H1 (cell line): ENCODE results near the gene ARHGEF16. TPM values are rescaled to one million over a fixed set of nuclear protein-coding genes. Genes with fewer than 3 reads are reported as not detected.

ENCODE experiments used
- CREB1 ChIP-seq: IDR thresholded peaks from 2 replicates; pipeline ENCODE4 v1.6.1; 2012; ENCODE audit warnings: inconsistent platforms
- EGR1 ChIP-seq: IDR thresholded peaks from 2 replicates; pipeline ENCODE4 v1.6.1; 2011; ENCODE audit warnings: low read depth, low read length, borderline replicate concordance
- GABPA ChIP-seq: IDR thresholded peaks from 2 replicates; pipeline ENCODE4 v1.6.1; 2011; ENCODE audit warnings: mild to moderate bottlenecking, low read length, moderate library complexity, borderline replicate concordance; ENCODE audit not compliant: insufficient read depth
- JUN ChIP-seq: IDR thresholded peaks from 2 replicates; pipeline ENCODE4 v1.6.1; 2011; ENCODE audit warnings: low read depth, mild to moderate bottlenecking, improper control_type of control experiment, low read length
- PHF8 ChIP-seq: fragments of 200-600 bp; sonication (generic); conservative IDR thresholded peaks from 2 replicates; pipeline ENCODE4 v1.7.1; 2012; ENCODE audit warnings: low read depth, mild to moderate bottlenecking, inconsistent platforms, low read length, moderate library complexity
- RBBP5 ChIP-seq: IDR thresholded peaks from 2 replicates; pipeline ENCODE4 v1.7.1; 2012; ENCODE audit warnings: low read depth, mild to moderate bottlenecking, inconsistent platforms, low read length, moderate library complexity, borderline replicate concordance
- RFX5 ChIP-seq: IDR thresholded peaks from 2 replicates; pipeline ENCODE4 v1.6.1; 2011; ENCODE audit warnings: low read depth, low read length, improper control_type of control experiment, borderline replicate concordance
- SAP30 ChIP-seq: fragments of 300-600 bp; sonication (generic); IDR thresholded peaks from 2 replicates; pipeline ENCODE4 v1.7.1; 2012; ENCODE audit warnings: low read length, moderate library complexity, mild to moderate bottlenecking, inconsistent platforms; ENCODE audit not compliant: insufficient read depth, insufficient replicate concordance
- ZNF274 ChIP-seq: IDR thresholded peaks from 2 replicates; pipeline ENCODE4 v1.7.0; 2012; ENCODE audit warnings: low read length, borderline replicate concordance; ENCODE audit errors: extremely low read depth
- polyA plus RNA-seq, 7 experiments: library from polyadenylated mRNA; depleted of rRNA in 3 of 7; stranded (reverse) in 5 of 7; unstranded in 2 of 7; fragments of >200 nt in 5 of 7; fragments of 200-250 nt in 2 of 7; gene quantifications; 1 replicate in 5 of 7; 2 replicates in 1 of 7; 4 replicates in 1 of 7; pipeline versions ENCODE4 v1.2.1 to v1.2.3, GENCODE V29; 2011 to 2013; ENCODE audit warnings: missing spikeins in 2 of 7, mixed read lengths in 2 of 7
- total RNA-seq: library from RNA; stranded (reverse); fragmentation: NEBNext Ultra II Directional; extraction: Animal tissue kit (Norgen Biotek cat#: 25700); gene quantifications from 2 replicates; pipeline ENCODE4 v1.2.1, GENCODE V29; 2021
- TF ChIP-seq, protein P1 (sequence below): fragments of 300-600 bp; sonication (generic); IDR thresholded peaks from 2 replicates; pipeline ENCODE4 v1.7.1; 2012; ENCODE audit warnings: low read length, moderate library complexity, mild to moderate bottlenecking, inconsistent platforms; ENCODE audit not compliant: insufficient replicate concordance

ARHGEF16 gene
- total and polyA plus RNA-seq, 2 of the 8 experiments (the other 6 are each of a cell fraction or from before 2014, with no cell fraction given): 18.3 to 20.7 TPM

DNA sequence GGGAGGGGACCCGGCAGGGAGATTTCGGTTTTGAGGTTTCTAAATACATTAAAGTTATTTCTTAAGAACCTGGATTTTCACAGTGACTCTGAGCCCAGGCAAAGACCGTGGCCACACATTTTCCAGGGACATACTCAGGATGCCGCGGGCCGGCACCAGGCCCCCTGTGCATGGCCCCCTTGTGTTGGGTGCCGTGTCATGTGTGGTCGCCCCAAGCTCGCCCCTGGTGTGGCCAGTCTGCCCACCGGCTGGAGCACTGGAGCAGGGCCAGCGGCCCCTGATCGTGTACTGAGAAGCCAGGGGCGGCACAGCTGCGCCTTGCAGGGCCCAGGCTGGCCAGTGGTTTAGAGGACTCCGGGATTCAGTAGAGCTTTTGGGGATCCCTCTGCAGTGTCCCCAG, 26.6 kb downstream of the ARHGEF16 start (continued):
- TF ChIP-seq, protein P1, sequence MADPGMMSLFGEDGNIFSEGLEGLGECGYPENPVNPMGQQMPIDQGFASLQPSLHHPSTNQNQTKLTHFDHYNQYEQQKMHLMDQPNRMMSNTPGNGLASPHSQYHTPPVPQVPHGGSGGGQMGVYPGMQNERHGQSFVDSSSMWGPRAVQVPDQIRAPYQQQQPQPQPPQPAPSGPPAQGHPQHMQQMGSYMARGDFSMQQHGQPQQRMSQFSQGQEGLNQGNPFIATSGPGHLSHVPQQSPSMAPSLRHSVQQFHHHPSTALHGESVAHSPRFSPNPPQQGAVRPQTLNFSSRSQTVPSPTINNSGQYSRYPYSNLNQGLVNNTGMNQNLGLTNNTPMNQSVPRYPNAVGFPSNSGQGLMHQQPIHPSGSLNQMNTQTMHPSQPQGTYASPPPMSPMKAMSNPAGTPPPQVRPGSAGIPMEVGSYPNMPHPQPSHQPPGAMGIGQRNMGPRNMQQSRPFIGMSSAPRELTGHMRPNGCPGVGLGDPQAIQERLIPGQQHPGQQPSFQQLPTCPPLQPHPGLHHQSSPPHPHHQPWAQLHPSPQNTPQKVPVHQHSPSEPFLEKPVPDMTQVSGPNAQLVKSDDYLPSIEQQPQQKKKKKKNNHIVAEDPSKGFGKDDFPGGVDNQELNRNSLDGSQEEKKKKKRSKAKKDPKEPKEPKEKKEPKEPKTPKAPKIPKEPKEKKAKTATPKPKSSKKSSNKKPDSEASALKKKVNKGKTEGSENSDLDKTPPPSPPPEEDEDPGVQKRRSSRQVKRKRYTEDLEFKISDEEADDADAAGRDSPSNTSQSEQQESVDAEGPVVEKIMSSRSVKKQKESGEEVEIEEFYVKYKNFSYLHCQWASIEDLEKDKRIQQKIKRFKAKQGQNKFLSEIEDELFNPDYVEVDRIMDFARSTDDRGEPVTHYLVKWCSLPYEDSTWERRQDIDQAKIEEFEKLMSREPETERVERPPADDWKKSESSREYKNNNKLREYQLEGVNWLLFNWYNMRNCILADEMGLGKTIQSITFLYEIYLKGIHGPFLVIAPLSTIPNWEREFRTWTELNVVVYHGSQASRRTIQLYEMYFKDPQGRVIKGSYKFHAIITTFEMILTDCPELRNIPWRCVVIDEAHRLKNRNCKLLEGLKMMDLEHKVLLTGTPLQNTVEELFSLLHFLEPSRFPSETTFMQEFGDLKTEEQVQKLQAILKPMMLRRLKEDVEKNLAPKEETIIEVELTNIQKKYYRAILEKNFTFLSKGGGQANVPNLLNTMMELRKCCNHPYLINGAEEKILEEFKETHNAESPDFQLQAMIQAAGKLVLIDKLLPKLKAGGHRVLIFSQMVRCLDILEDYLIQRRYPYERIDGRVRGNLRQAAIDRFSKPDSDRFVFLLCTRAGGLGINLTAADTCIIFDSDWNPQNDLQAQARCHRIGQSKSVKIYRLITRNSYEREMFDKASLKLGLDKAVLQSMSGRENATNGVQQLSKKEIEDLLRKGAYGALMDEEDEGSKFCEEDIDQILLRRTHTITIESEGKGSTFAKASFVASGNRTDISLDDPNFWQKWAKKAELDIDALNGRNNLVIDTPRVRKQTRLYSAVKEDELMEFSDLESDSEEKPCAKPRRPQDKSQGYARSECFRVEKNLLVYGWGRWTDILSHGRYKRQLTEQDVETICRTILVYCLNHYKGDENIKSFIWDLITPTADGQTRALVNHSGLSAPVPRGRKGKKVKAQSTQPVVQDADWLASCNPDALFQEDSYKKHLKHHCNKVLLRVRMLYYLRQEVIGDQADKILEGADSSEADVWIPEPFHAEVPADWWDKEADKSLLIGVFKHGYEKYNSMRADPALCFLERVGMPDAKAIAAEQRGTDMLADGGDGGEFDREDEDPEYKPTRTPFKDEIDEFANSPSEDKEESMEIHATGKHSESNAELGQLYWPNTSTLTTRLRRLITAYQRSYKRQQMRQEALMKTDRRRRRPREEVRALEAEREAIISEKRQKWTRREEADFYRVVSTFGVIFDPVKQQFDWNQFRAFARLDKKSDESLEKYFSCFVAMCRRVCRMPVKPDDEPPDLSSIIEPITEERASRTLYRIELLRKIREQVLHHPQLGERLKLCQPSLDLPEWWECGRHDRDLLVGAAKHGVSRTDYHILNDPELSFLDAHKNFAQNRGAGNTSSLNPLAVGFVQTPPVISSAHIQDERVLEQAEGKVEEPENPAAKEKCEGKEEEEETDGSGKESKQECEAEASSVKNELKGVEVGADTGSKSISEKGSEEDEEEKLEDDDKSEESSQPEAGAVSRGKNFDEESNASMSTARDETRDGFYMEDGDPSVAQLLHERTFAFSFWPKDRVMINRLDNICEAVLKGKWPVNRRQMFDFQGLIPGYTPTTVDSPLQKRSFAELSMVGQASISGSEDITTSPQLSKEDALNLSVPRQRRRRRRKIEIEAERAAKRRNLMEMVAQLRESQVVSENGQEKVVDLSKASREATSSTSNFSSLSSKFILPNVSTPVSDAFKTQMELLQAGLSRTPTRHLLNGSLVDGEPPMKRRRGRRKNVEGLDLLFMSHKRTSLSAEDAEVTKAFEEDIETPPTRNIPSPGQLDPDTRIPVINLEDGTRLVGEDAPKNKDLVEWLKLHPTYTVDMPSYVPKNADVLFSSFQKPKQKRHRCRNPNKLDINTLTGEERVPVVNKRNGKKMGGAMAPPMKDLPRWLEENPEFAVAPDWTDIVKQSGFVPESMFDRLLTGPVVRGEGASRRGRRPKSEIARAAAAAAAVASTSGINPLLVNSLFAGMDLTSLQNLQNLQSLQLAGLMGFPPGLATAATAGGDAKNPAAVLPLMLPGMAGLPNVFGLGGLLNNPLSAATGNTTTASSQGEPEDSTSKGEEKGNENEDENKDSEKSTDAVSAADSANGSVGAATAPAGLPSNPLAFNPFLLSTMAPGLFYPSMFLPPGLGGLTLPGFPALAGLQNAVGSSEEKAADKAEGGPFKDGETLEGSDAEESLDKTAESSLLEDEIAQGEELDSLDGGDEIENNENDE: no peak
- TF ChIP-seq CREB1 (no peak), PHF8 (no peak), EGR1 (no peak), ZNF274 (no peak), RFX5 (no peak), GABPA (no peak), RBBP5 (no peak), SAP30 (no peak), JUN (no peak)
- TF ChIP-seq, all 59 proteins: peak for 0
